22Rv1 (cell line): ENCODE data around the gene TASOR2.

ENCODE experiments used
- ZFX ChIP-seq: fragments of 450-650 bp; IDR thresholded peaks from 2 replicates; pipeline ENCODE4 v1.6.1; 2017; ENCODE audit warnings: antibody characterized with exemption, borderline replicate concordance
- TF ChIP-seq, protein P1 (sequence below): fragments of 450-650 bp; IDR thresholded peaks from 2 replicates; pipeline ENCODE4 v1.5.1; 2017; ENCODE audit warnings: mild to moderate bottlenecking

DNA sequence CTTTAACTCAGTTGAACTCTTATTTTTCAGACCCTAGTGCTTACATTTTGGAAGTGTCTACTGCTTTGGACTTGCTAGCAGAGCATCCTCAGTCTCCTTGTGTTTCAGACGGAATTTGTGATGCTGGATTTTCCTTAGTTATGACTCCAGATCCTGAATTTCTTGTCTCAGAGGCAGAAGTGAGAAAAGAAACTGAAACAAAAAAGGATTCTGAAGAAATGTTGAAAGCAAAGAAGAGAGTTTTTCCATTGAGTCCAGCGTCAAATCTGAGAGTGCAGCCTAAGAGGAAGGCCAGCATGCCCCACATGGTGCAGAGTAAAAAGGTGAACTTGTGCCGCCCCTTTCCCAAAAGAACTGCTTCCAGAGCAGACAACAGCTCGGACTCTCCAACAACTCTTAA, 46.1 kb downstream of the TASOR2 start:
- TF ChIP-seq, protein P1, sequence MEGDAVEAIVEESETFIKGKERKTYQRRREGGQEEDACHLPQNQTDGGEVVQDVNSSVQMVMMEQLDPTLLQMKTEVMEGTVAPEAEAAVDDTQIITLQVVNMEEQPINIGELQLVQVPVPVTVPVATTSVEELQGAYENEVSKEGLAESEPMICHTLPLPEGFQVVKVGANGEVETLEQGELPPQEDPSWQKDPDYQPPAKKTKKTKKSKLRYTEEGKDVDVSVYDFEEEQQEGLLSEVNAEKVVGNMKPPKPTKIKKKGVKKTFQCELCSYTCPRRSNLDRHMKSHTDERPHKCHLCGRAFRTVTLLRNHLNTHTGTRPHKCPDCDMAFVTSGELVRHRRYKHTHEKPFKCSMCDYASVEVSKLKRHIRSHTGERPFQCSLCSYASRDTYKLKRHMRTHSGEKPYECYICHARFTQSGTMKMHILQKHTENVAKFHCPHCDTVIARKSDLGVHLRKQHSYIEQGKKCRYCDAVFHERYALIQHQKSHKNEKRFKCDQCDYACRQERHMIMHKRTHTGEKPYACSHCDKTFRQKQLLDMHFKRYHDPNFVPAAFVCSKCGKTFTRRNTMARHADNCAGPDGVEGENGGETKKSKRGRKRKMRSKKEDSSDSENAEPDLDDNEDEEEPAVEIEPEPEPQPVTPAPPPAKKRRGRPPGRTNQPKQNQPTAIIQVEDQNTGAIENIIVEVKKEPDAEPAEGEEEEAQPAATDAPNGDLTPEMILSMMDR = no peak
- TF ChIP-seq ZFX = no peak
